HFFc6 (cell line): ENCODE measurements around the gene DHRS1. TPM values are rescaled to one million over a fixed set of nuclear protein-coding genes. Genes with fewer than 3 reads are reported as not detected.

ENCODE experiments used
- DNase-seq: peaks from one replicate; pipeline ENCODE4 v3.0.0-alpha.2; 2018
- H3K27ac Mint-ChIP-seq: 2 replicates; pipeline ENCODE4 v1.8.0; 2020; ENCODE audit warnings: mild to moderate bottlenecking, mixed read lengths
- H3K27me3 Mint-ChIP-seq: 2 replicates; pipeline ENCODE4 v1.8.0; 2021; ENCODE audit warnings: mild to moderate bottlenecking, moderate library complexity, mixed read lengths; ENCODE audit not compliant: insufficient read depth
- H3K36me3 Mint-ChIP-seq: 2 replicates; pipeline ENCODE4 v1.8.0; 2021; ENCODE audit warnings: low read depth, mixed read lengths
- H3K4me1 Mint-ChIP-seq: 2 replicates; pipeline ENCODE4 v1.8.0; 2020; ENCODE audit warnings: low read depth, mixed read lengths
- H3K4me3 Mint-ChIP-seq: 2 replicates; pipeline ENCODE4 v1.8.0; 2020; ENCODE audit warnings: mild to moderate bottlenecking, moderate library complexity, mixed read lengths
- H3K9me3 Mint-ChIP-seq: 2 replicates; pipeline ENCODE4 v1.8.0; 2020; ENCODE audit warnings: mild to moderate bottlenecking, mixed read lengths
- total RNA-seq, 6 experiments: library from RNA; stranded (reverse); fragmentation: NEBNext Ultra II Directional; extraction: Animal tissue kit (Norgen Biotek cat#: 25700); gene quantifications; 2 replicates in 1 of 6; 3 replicates in 5 of 6; pipeline ENCODE4 v1.2.3, GENCODE V29; 2021
- TF ChIP-seq, protein P1 (sequence below): fragments of 200-600 bp; sonication (generic); IDR thresholded peaks from 2 replicates; pipeline ENCODE4 v1.5.0; 2021; ENCODE audit warnings: antibody characterized with exemption, mild to moderate bottlenecking

DHRS1 gene
- total RNA-seq, 6 experiments from 2014 or later, result 32.9 to 42.2 (median 39.1) TPM

DNA sequence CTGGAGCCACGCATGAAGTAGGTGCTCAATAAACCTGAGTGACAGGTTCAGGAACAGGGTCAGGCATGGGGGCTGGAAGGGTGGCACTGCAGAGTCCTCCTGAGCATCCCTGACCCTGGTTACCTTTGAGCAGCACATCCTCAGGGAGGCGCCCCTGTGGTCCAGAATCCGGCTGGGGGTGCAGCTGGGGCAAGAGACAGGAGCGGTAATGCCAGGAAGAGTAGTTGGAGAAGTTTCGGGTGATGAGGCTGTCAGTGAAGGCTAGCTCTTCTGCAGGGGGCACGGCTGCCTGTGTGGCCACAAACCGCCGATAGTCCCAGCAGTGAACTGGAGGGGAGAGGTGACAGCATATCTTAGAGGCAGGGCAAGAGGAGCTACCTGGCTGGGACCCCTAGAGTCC, 30.2 kb downstream of the DHRS1 start:
- DNase-seq, result no peak
- H3K4me1 Mint-ChIP-seq, result peaks cover 33% of the 10 kb centered on the region
- 0 out of 2 replicates have a peak, but pooled peaks cover 4% of the 10 kb centered on the region for H3K36me3 Mint-ChIP-seq
- H3K27ac Mint-ChIP-seq, result no peak overlapping the region
- TF ChIP-seq, protein P1, sequence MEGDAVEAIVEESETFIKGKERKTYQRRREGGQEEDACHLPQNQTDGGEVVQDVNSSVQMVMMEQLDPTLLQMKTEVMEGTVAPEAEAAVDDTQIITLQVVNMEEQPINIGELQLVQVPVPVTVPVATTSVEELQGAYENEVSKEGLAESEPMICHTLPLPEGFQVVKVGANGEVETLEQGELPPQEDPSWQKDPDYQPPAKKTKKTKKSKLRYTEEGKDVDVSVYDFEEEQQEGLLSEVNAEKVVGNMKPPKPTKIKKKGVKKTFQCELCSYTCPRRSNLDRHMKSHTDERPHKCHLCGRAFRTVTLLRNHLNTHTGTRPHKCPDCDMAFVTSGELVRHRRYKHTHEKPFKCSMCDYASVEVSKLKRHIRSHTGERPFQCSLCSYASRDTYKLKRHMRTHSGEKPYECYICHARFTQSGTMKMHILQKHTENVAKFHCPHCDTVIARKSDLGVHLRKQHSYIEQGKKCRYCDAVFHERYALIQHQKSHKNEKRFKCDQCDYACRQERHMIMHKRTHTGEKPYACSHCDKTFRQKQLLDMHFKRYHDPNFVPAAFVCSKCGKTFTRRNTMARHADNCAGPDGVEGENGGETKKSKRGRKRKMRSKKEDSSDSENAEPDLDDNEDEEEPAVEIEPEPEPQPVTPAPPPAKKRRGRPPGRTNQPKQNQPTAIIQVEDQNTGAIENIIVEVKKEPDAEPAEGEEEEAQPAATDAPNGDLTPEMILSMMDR, result no peak
- no peak overlapping the region for H3K4me3 Mint-ChIP-seq
- H3K9me3 Mint-ChIP-seq, result no peaks in the 10 kb centered on the region
- H3K27me3 Mint-ChIP-seq, result peaks cover 5% of the 10 kb centered on the region

DNA sequence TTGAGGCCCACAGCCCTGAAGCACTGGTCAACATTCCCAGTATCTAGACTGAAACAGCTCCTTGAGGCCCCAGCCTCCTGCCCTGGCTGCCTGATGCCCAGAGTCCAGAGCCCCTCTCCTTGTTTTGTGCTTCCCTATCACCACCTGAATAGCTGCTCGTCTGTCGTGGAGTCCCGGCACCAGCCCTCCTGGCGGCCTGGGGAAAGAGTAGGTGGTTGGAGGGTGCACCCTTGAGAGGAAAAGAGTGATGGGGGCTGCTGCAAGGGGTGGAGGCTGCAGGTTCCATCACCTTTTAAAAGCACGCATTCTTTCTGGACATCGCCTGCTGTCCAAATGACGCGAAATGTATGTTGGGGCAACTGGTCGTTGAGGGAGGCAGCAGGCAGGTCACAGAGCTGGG, 31.4 kb downstream of the DHRS1 start:
- Mint-ChIP-seq H3K27ac (no peak overlapping the region), H3K36me3 (0 out of 2 replicates have a peak, but pooled peaks cover 4% of the 10 kb centered on the region), H3K4me3 (no peak overlapping the region), H3K9me3 (no peaks in the 10 kb centered on the region), H3K27me3 (peaks cover 5% of the 10 kb centered on the region), H3K4me1 (peaks cover 21% of the 10 kb centered on the region)
- no peak for DNase-seq
- TF ChIP-seq, protein P1, result no peak

DNA sequence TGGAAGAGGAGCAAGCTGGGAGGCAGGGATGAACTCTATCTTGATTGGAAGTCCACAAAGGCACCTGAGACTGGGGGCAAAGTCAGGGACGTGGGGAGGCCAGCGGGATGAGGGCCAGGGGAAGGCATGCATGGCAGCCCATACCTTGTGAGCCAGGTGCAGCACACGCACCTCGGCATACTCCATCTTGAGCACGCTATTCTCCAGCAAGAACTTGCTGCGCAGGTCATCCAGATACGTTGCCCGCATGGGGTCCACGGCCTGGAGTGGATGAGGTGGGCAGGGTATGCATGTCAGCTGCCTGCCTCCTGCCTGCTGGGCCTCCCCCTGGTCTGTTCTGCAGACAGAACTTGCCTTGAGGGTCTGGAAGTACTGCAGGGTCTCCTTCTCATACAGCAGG, 32.1 kb downstream of the DHRS1 start:
- no peak for DNase-seq
- H3K4me1 Mint-ChIP-seq, result peaks cover 16% of the 10 kb centered on the region
- TF ChIP-seq, protein P1, result no peak
- 0 out of 2 replicates have a peak, but pooled peaks cover 4% of the 10 kb centered on the region for H3K36me3 Mint-ChIP-seq
- no peak overlapping the region for H3K4me3 Mint-ChIP-seq
- H3K27ac Mint-ChIP-seq, result no peak overlapping the region
- H3K27me3 Mint-ChIP-seq, result peaks cover 5% of the 10 kb centered on the region
- no peaks in the 10 kb centered on the region for H3K9me3 Mint-ChIP-seq

DNA sequence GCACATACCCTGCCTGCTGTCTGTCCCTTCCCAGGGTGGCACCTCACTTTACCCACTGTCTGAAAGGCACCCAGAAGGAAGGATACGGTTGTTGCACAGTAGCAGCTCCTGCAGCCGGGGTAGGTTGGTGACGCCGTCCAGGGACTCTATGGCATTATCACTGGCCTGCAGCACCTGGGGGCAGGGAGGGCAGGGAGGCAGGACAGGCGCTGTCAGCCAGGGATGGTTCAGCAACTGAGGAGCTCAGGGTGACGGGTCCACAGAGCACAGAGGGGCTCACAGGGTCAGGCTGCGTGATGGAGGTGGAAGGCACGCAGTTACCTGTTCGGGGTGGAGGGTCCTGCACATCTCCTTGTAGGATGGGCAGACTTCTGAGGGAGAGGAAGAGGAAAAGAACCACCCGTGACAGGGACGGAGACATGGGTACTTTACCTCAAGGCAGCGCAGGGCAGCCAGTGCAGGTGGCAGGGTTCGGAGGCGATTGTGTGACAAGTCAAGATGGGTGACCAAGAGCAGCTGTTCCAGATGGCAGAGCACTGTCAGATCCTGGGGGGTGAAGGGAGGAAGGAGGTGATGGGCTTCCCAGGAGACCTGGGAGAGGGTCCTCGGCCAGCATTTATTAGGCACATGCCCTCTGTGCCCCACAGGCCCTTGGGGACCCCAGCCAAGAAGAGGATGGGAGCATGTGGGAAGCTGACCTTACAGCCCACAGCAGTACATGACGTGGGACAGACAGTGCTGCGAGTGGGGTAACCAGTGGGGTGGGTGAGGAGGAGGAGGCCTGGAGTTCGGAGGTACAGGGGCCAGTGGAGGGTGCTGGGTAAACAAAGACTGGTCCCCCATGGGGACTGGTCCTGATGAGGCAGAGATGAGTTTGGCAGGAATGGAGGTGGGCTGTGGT, 33.0 kb downstream of the DHRS1 start:
- Mint-ChIP-seq H3K27me3 (peaks cover 5% of the 10 kb centered on the region; the same call in 1 of the 2 replicates), H3K9me3 (no peaks in the 10 kb centered on the region), H3K4me1 (peaks cover 7% of the 10 kb centered on the region), H3K4me3 (no peak overlapping the region), H3K27ac (no peak overlapping the region), H3K36me3 (0 out of 2 replicates have a peak, but pooled peaks cover 4% of the 10 kb centered on the region)
- DNase-seq, result no peak
- TF ChIP-seq, protein P1, result no peak

DNA sequence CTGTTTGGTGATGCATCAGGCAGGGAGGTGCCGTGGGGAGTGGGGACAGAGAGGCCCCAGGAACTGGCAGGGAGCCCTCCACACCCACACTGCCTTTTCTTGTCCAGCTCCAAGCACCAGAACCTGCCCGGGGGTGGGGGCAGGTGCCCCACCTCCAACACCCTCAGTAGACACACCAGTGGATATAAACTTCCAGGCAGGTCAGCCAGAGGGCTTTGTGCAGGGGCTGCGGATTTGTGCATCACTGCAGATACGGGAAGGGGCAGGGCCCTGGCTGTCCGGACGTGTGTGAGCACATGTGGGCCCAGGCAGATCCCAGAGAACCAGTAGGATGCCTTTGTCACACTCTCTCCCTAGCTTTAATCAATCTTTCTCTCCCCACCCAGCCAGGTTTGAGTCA, 35.3 kb downstream of the DHRS1 start:
- no peak for DNase-seq
- no peak overlapping the region for H3K4me3 Mint-ChIP-seq
- no peaks in the 10 kb centered on the region for H3K9me3 Mint-ChIP-seq
- no peak overlapping the region for H3K27ac Mint-ChIP-seq
- H3K36me3 Mint-ChIP-seq, result 0 out of 2 replicates have a peak, but pooled peaks cover 2% of the 10 kb centered on the region
- peaks cover 2% of the 10 kb centered on the region; the same call in 1 of the 2 replicates for H3K27me3 Mint-ChIP-seq
- TF ChIP-seq, protein P1, result no peak
- peaks cover 8% of the 10 kb centered on the region; the same call in 1 of the 2 replicates for H3K4me1 Mint-ChIP-seq
